A673 (cell line): ENCODE results near the gene TMTC3. TPM values are rescaled to one million over a fixed set of nuclear protein-coding genes. Genes with fewer than 3 reads are reported as not detected.

Source experiments
- BruUV-seq: library from RNA; stranded (reverse); fragments of 400-500 nt; replicated peaks from 2 replicates; lab custom pipeline; 2021; lab: Mats Ljungman, UMichigan
- CTCF ChIA-PET: fragments of 300-600 bp; sonication (Branson Sonifier 250); formaldehyde crosslinking; loops from one replicate; lab custom pipeline; 2022; ENCODE audit warnings: antibody characterized with exemption; lab: Charles Lee
- POLR2A ChIA-PET: fragments of 300-600 bp; sonication (Branson Sonifier 250); formaldehyde crosslinking; loops from one replicate; lab custom pipeline; 2022; ENCODE audit warnings: antibody characterized with exemption; ENCODE audit not compliant: low non-redundant PET; lab: Charles Lee
- DNase-seq: peaks from one replicate; pipeline ENCODE4 v3.0.0-alpha.2; 2015; ENCODE audit warnings: low spot score
- H3K27ac ChIP-seq: fragments of 200-600 bp; sonication (generic); 2 replicates; pipeline ENCODE4 v1.5.1; 2016; ENCODE audit warnings: mixed run types, low read depth, mild to moderate bottlenecking, mixed read lengths, antibody characterized with exemption, low read length; ENCODE audit not compliant: poor library complexity, severe bottlenecking
- H3K27me3 ChIP-seq: fragments of 200-600 bp; sonication (generic); replicated peaks from 2 replicates; pipeline ENCODE4 v1.6.1; 2017; ENCODE audit warnings: mixed run types, low read depth, mild to moderate bottlenecking, mixed read lengths, antibody characterized with exemption, low read length; ENCODE audit not compliant: insufficient read depth, poor library complexity
- H3K36me3 ChIP-seq: fragments of 200-600 bp; sonication (generic); 2 replicates; pipeline ENCODE4 v1.6.1; 2016; ENCODE audit warnings: mixed run types, mild to moderate bottlenecking, mixed read lengths, antibody characterized with exemption, low read length; ENCODE audit not compliant: insufficient read depth, poor library complexity, severe bottlenecking
- H3K4me1 ChIP-seq: fragments of 200-600 bp; sonication (generic); 2 replicates; pipeline ENCODE4 v1.6.1; 2017; ENCODE audit warnings: mixed run types, mild to moderate bottlenecking, mixed read lengths, antibody characterized with exemption, low read length; ENCODE audit not compliant: insufficient read depth, poor library complexity, severe bottlenecking
- H3K4me3 ChIP-seq: fragments of 200-600 bp; sonication (generic); 2 replicates; pipeline ENCODE4 v1.5.1; 2016; ENCODE audit warnings: low read depth, mixed run types, mild to moderate bottlenecking, mixed read lengths, low read length; ENCODE audit not compliant: poor library complexity, severe bottlenecking
- H3K9me3 ChIP-seq: fragments of 200-600 bp; sonication (generic); 2 replicates; pipeline ENCODE4 v1.6.1; 2016; ENCODE audit warnings: mixed run types, low read depth, mild to moderate bottlenecking, mixed read lengths, antibody characterized with exemption, low read length; ENCODE audit not compliant: poor library complexity, severe bottlenecking
- EZH2 ChIP-seq: fragments of 200-600 bp; sonication (generic); IDR thresholded peaks from 2 replicates; pipeline ENCODE4 v1.6.1; 2017; ENCODE audit warnings: borderline replicate concordance, low read depth, mild to moderate bottlenecking, mixed read lengths, antibody characterized with exemption, low read length; ENCODE audit not compliant: poor library complexity, severe bottlenecking
- intact Hi-C: fragments of 100-400 bp; cut with micrococcal nuclease; formaldehyde crosslinking; loops from one replicate; pipeline ENCODE4 v1.10.0; 2022; ENCODE audit not compliant: unreplicated experiment
- total RNA-seq: library from RNA; stranded (reverse); gene quantifications from 2 replicates; pipeline ENCODE4 v1.2.3, GENCODE V29; 2021
- TF ChIP-seq, protein P1 (sequence below): fragments of 300-800, 200-600 bp; sonication (generic); conservative IDR thresholded peaks from 2 replicates; pipeline ENCODE4 v1.5.1; 2017; ENCODE audit warnings: low read depth, mild to moderate bottlenecking, antibody characterized with exemption, low read length, moderate library complexity, mixed read lengths

The TMTC3 gene
- total RNA-seq, 1 experiment from 2014 or later: 31.6 TPM

DNA sequence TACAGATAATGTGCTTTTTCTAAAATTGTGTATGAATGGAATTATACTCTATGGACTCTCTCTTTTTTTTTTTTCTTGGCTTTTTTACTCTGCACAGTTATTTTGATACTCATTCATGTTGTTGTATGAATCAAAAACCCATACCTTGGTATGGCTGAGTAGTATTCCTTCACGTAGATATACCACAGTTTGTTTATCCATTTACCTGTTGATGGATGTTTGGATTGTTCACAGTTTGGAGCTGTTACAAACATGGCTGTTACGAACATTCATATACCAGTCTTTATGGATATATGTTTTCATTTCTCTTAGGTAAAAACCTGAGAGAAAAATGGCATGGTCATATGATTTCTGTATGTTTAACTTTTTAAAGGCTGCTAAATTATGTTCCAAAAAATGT is 43.2 kb downstream of the TMTC3 start:
- Histone ChIP-seq H3K27ac (no peak overlapping the region), H3K36me3 (no peaks in the 10 kb centered on the region), H3K4me1 (no peaks in the 10 kb centered on the region), H3K27me3 (no peaks in the 10 kb centered on the region), H3K4me3 (no peak overlapping the region), H3K9me3 (no peaks in the 10 kb centered on the region)
- POLR2A ChIA-PET: no interaction called here
- DNase-seq: no peak
- CTCF ChIA-PET: no interaction called here
- no peak for TF ChIP-seq EZH2
- TF ChIP-seq, protein P1, sequence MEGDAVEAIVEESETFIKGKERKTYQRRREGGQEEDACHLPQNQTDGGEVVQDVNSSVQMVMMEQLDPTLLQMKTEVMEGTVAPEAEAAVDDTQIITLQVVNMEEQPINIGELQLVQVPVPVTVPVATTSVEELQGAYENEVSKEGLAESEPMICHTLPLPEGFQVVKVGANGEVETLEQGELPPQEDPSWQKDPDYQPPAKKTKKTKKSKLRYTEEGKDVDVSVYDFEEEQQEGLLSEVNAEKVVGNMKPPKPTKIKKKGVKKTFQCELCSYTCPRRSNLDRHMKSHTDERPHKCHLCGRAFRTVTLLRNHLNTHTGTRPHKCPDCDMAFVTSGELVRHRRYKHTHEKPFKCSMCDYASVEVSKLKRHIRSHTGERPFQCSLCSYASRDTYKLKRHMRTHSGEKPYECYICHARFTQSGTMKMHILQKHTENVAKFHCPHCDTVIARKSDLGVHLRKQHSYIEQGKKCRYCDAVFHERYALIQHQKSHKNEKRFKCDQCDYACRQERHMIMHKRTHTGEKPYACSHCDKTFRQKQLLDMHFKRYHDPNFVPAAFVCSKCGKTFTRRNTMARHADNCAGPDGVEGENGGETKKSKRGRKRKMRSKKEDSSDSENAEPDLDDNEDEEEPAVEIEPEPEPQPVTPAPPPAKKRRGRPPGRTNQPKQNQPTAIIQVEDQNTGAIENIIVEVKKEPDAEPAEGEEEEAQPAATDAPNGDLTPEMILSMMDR: no peak
- intact Hi-C loops: no loop called here
- BruUV-seq: no TSS peak

DNA sequence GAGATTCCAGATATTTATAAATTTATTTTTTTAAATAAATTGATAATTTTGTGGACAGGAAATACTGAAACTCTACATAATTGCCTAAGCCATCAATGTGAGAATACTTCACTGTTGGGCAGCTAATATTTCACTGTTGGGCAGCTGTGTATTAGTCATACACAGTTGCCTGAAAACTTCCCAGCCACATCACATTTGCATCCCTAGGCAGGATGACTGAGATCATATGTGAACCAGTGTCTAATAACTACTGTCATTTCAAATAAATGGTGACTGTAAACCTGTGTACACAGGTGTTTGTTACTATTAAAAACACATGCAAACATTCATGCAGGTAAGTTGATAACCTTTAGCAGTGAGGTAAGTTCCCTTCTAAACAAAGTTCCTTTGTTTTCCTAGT is 43.9 kb downstream of the TMTC3 start:
- BruUV-seq: no TSS peak
- intact Hi-C loops: no loop called here
- H3K27me3 ChIP-seq: no peaks in the 10 kb centered on the region
- H3K4me1 ChIP-seq: no peaks in the 10 kb centered on the region
- TF ChIP-seq EZH2: no peak
- TF ChIP-seq, protein P1: no peak
- ChIA-PET CTCF (no interaction called here), POLR2A (no interaction called here)
- no peak overlapping the region for H3K27ac ChIP-seq
- no peaks in the 10 kb centered on the region for H3K9me3 ChIP-seq
- H3K4me3 ChIP-seq: no peak overlapping the region
- DNase-seq: peak; percentile 22
- H3K36me3 ChIP-seq: no peaks in the 10 kb centered on the region

DNA sequence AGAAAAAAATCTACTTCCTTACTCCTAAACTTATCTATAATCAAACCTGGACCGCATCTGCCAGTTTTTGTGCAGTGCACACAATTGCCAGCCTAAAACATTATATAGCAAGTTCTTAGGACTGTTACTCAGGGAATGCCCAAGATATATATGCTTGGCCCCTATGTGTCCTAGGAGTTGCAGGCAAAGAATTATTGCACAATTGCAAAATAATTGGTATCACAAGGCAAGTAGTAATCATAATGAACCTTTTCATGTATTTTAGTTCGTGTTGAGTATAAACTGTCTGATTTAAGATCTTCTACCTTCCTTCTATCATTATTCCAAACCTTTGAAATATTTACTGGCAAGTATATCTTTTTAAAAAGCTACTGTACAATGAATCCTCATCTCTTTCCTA is 45.5 kb downstream of the TMTC3 start:
- POLR2A ChIA-PET: no interaction called here
- BruUV-seq: no TSS peak

More for the DNA sequence above, 45.5 kb downstream of the TMTC3 start:
- no peak overlapping the region for H3K4me3 ChIP-seq
- no peaks in the 10 kb centered on the region for H3K36me3 ChIP-seq
- H3K9me3 ChIP-seq: no peaks in the 10 kb centered on the region
- intact Hi-C loops: no loop called here
- CTCF ChIA-PET: no interaction called here
- no peaks in the 10 kb centered on the region for H3K4me1 ChIP-seq
- no peaks in the 10 kb centered on the region for H3K27me3 ChIP-seq
- DNase-seq: no peak
- TF ChIP-seq, protein P1: no peak
- no peak for TF ChIP-seq EZH2
- H3K27ac ChIP-seq: no peak overlapping the region
